SK-N-DZ (cell line): ENCODE data around the gene ALDH2.

Experiments used
- small RNA-seq, 2 experiments: library from RNA; depleted of rRNA; stranded (forward); fragments of <200 nt; gene quantifications; one replicate each; pipeline ENCODE3, GENCODE V24; 2014

ALDH2 gene

Small RNA genes within 50 kb of the gene (small RNA-seq; reads per million reads assigned to genes)
- 0 to 0.04 reads per million in 2 experiments for gene MIR6761
